ENCODE results near the gene ANXA1. TPM values are rescaled to one million over a fixed set of nuclear protein-coding genes. Genes with fewer than 3 reads are reported as not detected.

The ANXA1 gene
- total RNA-seq, 1 experiment from 2014 or later: 2.1 TPM

DNA sequence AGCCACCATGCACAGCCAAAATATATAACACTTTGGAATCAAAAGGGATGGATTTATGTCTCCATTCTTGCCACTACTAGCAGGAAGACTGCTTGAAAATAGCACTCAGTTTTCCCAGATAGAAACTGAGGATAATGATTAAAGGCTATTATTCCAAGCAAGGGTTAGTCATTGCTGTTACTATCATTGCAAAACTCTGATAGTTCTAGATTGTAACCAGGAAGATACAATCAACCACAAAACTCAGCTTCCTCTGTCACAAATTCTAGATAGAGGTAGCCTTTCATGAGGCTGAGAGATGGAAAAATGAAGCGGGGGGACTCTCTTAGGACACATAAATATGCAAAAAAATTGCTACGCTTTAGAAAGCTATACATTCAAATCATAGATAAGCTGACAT is 3.1 kb downstream of the ANXA1 start:
- H3K27me3 Mint-ChIP-seq (ENCODE audit: low read depth): no peaks in the 10 kb centered on the region
- CTCF ChIA-PET: interaction anchor here (1.4 kb wide), 1 partner anchor 73 kb away, joined by 5 read pairs; no protein-coding TSS in a partner anchor
- no peak overlapping the region for H3K27ac Mint-ChIP-seq
- no peaks in the 10 kb centered on the region for H3K9me3 Mint-ChIP-seq
- H3K4me1 Mint-ChIP-seq: peaks cover 59% of the 10 kb centered on the region
- POLR2A ChIA-PET: no interaction called here
- ATAC-seq: no peak
- no peaks in the 10 kb centered on the region for H3K36me3 Mint-ChIP-seq
- no peak overlapping the region for H3K4me3 Mint-ChIP-seq
- TF ChIP-seq, protein P1, sequence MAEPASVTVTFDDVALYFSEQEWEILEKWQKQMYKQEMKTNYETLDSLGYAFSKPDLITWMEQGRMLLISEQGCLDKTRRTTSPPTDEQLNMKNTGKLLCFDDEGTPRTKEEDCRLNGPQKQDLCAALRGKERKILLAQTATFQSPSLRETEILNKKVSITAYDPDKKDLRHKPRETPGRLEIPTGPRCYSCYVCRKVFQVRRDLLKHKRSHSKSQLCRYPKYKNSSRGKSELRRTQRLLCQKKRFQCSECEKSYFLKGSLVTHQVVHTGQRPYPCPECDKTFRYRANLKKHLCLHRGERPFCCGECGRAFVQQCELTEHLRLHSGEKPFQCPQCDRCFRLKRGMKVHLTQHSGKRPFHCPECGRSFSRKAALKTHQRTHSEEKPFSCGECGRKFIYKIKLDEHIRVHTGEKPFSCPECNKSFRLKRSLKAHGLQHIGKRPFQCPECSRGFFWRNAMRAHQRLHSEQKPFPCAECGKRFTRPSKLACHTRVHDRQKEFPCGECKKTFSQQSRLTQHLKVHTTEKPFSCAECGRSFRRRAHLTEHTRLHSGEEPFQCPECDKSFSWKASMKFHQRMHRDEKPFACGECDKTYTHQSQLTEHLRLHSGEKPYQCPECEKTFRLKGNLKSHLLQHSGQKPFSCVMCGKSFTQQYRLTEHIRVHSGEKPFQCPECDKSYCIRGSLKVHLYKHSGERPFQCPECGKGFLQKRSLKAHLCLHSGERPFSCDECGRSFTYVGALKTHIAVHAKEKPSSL (CRISPR knock-in tag; conservative IDR thresholded peaks at IDR 0.05): no peak
- TF ChIP-seq, protein P2, sequence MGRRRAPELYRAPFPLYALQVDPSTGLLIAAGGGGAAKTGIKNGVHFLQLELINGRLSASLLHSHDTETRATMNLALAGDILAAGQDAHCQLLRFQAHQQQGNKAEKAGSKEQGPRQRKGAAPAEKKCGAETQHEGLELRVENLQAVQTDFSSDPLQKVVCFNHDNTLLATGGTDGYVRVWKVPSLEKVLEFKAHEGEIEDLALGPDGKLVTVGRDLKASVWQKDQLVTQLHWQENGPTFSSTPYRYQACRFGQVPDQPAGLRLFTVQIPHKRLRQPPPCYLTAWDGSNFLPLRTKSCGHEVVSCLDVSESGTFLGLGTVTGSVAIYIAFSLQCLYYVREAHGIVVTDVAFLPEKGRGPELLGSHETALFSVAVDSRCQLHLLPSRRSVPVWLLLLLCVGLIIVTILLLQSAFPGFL (CRISPR knock-in tag; IDR thresholded peaks at IDR 0.05; ENCODE audit: borderline replicate concordance): no peak
- TF ChIP-seq ZNF317 (CRISPR knock-in tag; IDR thresholded peaks at IDR 0.05; ENCODE audit: borderline replicate concordance, low read depth) (no peak), PRRX2 (CRISPR knock-in tag; IDR thresholded peaks at IDR 0.05) (no peak), NR3C1 (CRISPR knock-in tag; conservative IDR thresholded peaks at IDR 0.05; ENCODE audit: low read depth) (no peak), MYBL2 (CRISPR knock-in tag; IDR thresholded peaks at IDR 0.05) (no peak), IRF2 (CRISPR knock-in tag; IDR thresholded peaks at IDR 0.05; ENCODE audit: borderline replicate concordance, low read depth) (no peak)
- TF ChIP-seq, protein P3, sequence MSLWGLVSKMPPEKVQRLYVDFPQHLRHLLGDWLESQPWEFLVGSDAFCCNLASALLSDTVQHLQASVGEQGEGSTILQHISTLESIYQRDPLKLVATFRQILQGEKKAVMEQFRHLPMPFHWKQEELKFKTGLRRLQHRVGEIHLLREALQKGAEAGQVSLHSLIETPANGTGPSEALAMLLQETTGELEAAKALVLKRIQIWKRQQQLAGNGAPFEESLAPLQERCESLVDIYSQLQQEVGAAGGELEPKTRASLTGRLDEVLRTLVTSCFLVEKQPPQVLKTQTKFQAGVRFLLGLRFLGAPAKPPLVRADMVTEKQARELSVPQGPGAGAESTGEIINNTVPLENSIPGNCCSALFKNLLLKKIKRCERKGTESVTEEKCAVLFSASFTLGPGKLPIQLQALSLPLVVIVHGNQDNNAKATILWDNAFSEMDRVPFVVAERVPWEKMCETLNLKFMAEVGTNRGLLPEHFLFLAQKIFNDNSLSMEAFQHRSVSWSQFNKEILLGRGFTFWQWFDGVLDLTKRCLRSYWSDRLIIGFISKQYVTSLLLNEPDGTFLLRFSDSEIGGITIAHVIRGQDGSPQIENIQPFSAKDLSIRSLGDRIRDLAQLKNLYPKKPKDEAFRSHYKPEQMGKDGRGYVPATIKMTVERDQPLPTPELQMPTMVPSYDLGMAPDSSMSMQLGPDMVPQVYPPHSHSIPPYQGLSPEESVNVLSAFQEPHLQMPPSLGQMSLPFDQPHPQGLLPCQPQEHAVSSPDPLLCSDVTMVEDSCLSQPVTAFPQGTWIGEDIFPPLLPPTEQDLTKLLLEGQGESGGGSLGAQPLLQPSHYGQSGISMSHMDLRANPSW (CRISPR knock-in tag; conservative IDR thresholded peaks at IDR 0.05; ENCODE audit: low read depth): no peak
- DNase-seq (ENCODE audit: low spot score): no peak

DNA sequence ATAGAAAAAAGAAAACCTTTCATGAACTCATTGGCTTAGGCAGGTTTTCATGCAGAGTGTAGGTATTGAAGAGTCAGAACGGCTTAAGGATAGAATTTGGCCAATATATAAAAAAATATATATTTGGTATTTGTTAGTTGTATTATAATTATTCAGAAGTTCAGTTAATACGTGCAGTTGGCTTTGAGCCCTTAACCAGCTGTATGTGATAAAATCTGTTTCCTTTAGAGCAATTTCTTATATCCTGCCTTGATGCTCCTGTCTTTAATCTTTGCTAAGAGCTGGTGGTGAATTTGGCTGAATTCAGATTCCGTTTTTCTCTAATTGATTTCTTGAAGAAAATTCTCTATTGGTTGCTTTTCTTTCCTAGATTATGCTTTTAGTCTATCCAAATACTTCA is 3.7 kb downstream of the ANXA1 start:
- POLR2A ChIA-PET: no interaction called here
- no peak overlapping the region for H3K27ac Mint-ChIP-seq
- peaks cover 63% of the 10 kb centered on the region for H3K4me1 Mint-ChIP-seq
- H3K27me3 Mint-ChIP-seq (ENCODE audit: low read depth): no peaks in the 10 kb centered on the region
- DNase-seq (ENCODE audit: low spot score) (no peak), ATAC-seq (no peak)
- TF ChIP-seq FOXJ3 (CRISPR knock-in tag; IDR thresholded peaks at IDR 0.05; ENCODE audit: borderline replicate concordance) (no peak), TEAD1 (CRISPR knock-in tag; IDR thresholded peaks at IDR 0.05) (no peak), FOXP1 (CRISPR knock-in tag; IDR thresholded peaks at IDR 0.05; ENCODE audit: borderline replicate concordance) (no peak), ZNF416 (CRISPR knock-in tag; IDR thresholded peaks at IDR 0.05) (no peak), NR2C2 (CRISPR knock-in tag; IDR thresholded peaks at IDR 0.05) (no peak), SOX15 (CRISPR knock-in tag; IDR thresholded peaks at IDR 0.05) (no peak), NFE2L1 (CRISPR knock-in tag; IDR thresholded peaks at IDR 0.05) (no peak), ZNF121 (CRISPR knock-in tag; IDR thresholded peaks at IDR 0.05) (no peak), TEAD4 (CRISPR knock-in tag; IDR thresholded peaks at IDR 0.05) (no peak)
- TF ChIP-seq, protein P4, sequence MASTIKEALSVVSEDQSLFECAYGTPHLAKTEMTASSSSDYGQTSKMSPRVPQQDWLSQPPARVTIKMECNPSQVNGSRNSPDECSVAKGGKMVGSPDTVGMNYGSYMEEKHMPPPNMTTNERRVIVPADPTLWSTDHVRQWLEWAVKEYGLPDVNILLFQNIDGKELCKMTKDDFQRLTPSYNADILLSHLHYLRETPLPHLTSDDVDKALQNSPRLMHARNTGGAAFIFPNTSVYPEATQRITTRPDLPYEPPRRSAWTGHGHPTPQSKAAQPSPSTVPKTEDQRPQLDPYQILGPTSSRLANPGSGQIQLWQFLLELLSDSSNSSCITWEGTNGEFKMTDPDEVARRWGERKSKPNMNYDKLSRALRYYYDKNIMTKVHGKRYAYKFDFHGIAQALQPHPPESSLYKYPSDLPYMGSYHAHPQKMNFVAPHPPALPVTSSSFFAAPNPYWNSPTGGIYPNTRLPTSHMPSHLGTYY (CRISPR knock-in tag; IDR thresholded peaks at IDR 0.05): no peak
- TF ChIP-seq, protein P5, sequence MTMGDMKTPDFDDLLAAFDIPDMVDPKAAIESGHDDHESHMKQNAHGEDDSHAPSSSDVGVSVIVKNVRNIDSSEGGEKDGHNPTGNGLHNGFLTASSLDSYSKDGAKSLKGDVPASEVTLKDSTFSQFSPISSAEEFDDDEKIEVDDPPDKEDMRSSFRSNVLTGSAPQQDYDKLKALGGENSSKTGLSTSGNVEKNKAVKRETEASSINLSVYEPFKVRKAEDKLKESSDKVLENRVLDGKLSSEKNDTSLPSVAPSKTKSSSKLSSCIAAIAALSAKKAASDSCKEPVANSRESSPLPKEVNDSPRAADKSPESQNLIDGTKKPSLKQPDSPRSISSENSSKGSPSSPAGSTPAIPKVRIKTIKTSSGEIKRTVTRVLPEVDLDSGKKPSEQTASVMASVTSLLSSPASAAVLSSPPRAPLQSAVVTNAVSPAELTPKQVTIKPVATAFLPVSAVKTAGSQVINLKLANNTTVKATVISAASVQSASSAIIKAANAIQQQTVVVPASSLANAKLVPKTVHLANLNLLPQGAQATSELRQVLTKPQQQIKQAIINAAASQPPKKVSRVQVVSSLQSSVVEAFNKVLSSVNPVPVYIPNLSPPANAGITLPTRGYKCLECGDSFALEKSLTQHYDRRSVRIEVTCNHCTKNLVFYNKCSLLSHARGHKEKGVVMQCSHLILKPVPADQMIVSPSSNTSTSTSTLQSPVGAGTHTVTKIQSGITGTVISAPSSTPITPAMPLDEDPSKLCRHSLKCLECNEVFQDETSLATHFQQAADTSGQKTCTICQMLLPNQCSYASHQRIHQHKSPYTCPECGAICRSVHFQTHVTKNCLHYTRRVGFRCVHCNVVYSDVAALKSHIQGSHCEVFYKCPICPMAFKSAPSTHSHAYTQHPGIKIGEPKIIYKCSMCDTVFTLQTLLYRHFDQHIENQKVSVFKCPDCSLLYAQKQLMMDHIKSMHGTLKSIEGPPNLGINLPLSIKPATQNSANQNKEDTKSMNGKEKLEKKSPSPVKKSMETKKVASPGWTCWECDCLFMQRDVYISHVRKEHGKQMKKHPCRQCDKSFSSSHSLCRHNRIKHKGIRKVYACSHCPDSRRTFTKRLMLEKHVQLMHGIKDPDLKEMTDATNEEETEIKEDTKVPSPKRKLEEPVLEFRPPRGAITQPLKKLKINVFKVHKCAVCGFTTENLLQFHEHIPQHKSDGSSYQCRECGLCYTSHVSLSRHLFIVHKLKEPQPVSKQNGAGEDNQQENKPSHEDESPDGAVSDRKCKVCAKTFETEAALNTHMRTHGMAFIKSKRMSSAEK (CRISPR knock-in tag; IDR thresholded peaks at IDR 0.05; ENCODE audit: borderline replicate concordance): no peak
- TF ChIP-seq, protein P6, sequence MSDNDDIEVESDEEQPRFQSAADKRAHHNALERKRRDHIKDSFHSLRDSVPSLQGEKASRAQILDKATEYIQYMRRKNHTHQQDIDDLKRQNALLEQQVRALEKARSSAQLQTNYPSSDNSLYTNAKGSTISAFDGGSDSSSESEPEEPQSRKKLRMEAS (CRISPR knock-in tag; IDR thresholded peaks at IDR 0.05): no peak
- TF ChIP-seq, protein P7, sequence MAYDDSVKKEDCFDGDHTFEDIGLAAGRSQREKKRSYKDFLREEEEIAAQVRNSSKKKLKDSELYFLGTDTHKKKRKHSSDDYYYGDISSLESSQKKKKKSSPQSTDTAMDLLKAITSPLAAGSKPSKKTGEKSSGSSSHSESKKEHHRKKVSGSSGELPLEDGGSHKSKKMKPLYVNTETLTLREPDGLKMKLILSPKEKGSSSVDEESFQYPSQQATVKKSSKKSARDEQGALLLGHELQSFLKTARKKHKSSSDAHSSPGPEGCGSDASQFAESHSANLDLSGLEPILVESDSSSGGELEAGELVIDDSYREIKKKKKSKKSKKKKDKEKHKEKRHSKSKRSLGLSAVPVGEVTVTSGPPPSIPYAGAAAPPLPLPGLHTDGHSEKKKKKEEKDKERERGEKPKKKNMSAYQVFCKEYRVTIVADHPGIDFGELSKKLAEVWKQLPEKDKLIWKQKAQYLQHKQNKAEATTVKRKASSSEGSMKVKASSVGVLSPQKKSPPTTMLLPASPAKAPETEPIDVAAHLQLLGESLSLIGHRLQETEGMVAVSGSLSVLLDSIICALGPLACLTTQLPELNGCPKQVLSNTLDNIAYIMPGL (CRISPR knock-in tag; IDR thresholded peaks at IDR 0.05): no peak
- no peak overlapping the region for H3K4me3 Mint-ChIP-seq
- no peaks in the 10 kb centered on the region for H3K9me3 Mint-ChIP-seq
- CTCF ChIA-PET: interaction anchor here (1.0 to 1.4 kb wide), 2 partner anchors 48 to 73 kb away, joined by 5 to 7 read pairs; no protein-coding TSS in a partner anchor
- H3K36me3 Mint-ChIP-seq: no peaks in the 10 kb centered on the region
